Measurements from ENCODE around the gene C17orf100. TPM values are rescaled to one million over a fixed set of nuclear protein-coding genes. Genes with fewer than 3 reads are reported as not detected.

Gene C17orf100
- total and polyA plus RNA-seq, 2 of the 13 experiments (the other 11 are each of a cell fraction or from before 2014, with no cell fraction given) = 3.6 to 8.7 TPM

GRCh38 chr17:6651919-6652452 lies 424 bp downstream of the C17orf100 start (continued):
- TF ChIP-seq ZSCAN5A (CRISPR knock-in tag; IDR thresholded peaks at IDR 0.05; ENCODE audit: borderline replicate concordance) = no peak
- no peak for TF ChIP-seq SMARCE1 (IDR thresholded peaks at IDR 0.05; ENCODE audit: borderline replicate concordance)
- peak; percentile 97 for TF ChIP-seq ZNF232 (CRISPR knock-in tag; IDR thresholded peaks at IDR 0.05; ENCODE audit: borderline replicate concordance)
- TF ChIP-seq EZH2 (conservative IDR thresholded peaks at IDR 0.05; ENCODE audit: low read depth, low read length) = no peak
- TF ChIP-seq GPBP1L1 (CRISPR knock-in tag; IDR thresholded peaks at IDR 0.05) = no peak
- TF ChIP-seq NFKBIZ (CRISPR knock-in tag; IDR thresholded peaks at IDR 0.05) = peak; percentile 72; the same call in 1 of the 2 replicates
- peak; percentile 99 for TF ChIP-seq ZNF407 (CRISPR knock-in tag; IDR thresholded peaks at IDR 0.05; ENCODE audit: not compliant biosample characterization)
- peak; percentile 89 for TF ChIP-seq ZNF160 (CRISPR knock-in tag; IDR thresholded peaks at IDR 0.05)
- TF ChIP-seq SAFB2 (CRISPR knock-in tag; IDR thresholded peaks at IDR 0.05; ENCODE audit: borderline replicate concordance, low read depth) = peak; percentile 72
- no peak for TF ChIP-seq AKAP8 (CRISPR knock-in tag; IDR thresholded peaks at IDR 0.05)
- peak; percentile 98; the same call in 1 of the 2 replicates for TF ChIP-seq ZNF138 (CRISPR knock-in tag; IDR thresholded peaks at IDR 0.05; ENCODE audit: low read depth)
- peak; percentile 97; the same call in 1 of the 2 replicates for TF ChIP-seq GLI4 (CRISPR knock-in tag; IDR thresholded peaks at IDR 0.05; ENCODE audit: borderline replicate concordance)
- peak; percentile 100 for TF ChIP-seq ARNT2 (CRISPR knock-in tag; IDR thresholded peaks at IDR 0.05; ENCODE audit: low read depth)
- no peak for TF ChIP-seq DR1 (CRISPR knock-in tag; IDR thresholded peaks at IDR 0.05)
- TF ChIP-seq ATF3 (CRISPR knock-in tag; IDR thresholded peaks at IDR 0.05) = peak; percentile 81; the same call in 1 of the 2 replicates
- TF ChIP-seq ZNF431 (CRISPR knock-in tag; IDR thresholded peaks at IDR 0.05; ENCODE audit: borderline replicate concordance, low read depth) = peak; percentile 23; the same call in 1 of the 2 replicates
